AG08396 (cell line): Measurements from ENCODE around the gene SARDH.

Experiments used
- DNase-seq: peaks from one replicate; pipeline ENCODE4 v3.0.0; 2012; ENCODE audit warnings: low spot score, mixed read lengths

The SARDH gene

GRCh38 chr9:133647148-133647547 is 91.0 kb downstream of the SARDH start:
- no peak for DNase-seq

GRCh38 chr9:133645021-133645765 is 93.0 kb downstream of the SARDH start:
- DNase-seq = no peak

- DNase-seq = no peak
Observed at GRCh38 chr9:133643978-133644760, 94.0 kb downstream of the SARDH start.

- no peak for DNase-seq
Observed at GRCh38 chr9:133643362-133643755, 94.8 kb downstream of the SARDH start.

GRCh38 chr9:133642708-133643361 is 95.3 kb downstream of the SARDH start:
- DNase-seq = no peak

- DNase-seq = no peak
Observed at GRCh38 chr9:133641861-133642595, 96.1 kb downstream of the SARDH start.

- no peak for DNase-seq
Observed at GRCh38 chr9:133641396-133641655, 96.8 kb downstream of the SARDH start.

GRCh38 chr9:133640580-133641395 is 97.4 kb downstream of the SARDH start:
- no peak for DNase-seq

GRCh38 chr9:133640160-133640559 is 98.0 kb downstream of the SARDH start:
- DNase-seq = no peak

GRCh38 chr9:133639613-133640012 is 98.5 kb downstream of the SARDH start:
- no peak for DNase-seq

- DNase-seq = no peak
Observed at GRCh38 chr9:133638711-133639110, 99.4 kb downstream of the SARDH start.

GRCh38 chr9:133638076-133638475 is 100.1 kb downstream of the SARDH start:
- no peak for DNase-seq

GRCh38 chr9:133637451-133638055 is 100.6 kb downstream of the SARDH start:
- DNase-seq = no peak

GRCh38 chr9:133636902-133637301 is 101.2 kb downstream of the SARDH start:
- no peak for DNase-seq

GRCh38 chr9:133635533-133636531 is 102.3 kb downstream of the SARDH start, which contains the start of gene DBH:
DBH (plus strand) TSS chr9:133636363; CDS start chr9:133636372, 9 bp downstream.
- DNase-seq = no peak

GRCh38 chr9:133635098-133635497 is 103.1 kb downstream of the SARDH start:
- no peak for DNase-seq

- no peak for DNase-seq
Observed at GRCh38 chr9:133634081-133634691, 104.0 kb downstream of the SARDH start.

GRCh38 chr9:133633681-133634080 is 104.5 kb downstream of the SARDH start:
- no peak for DNase-seq
